ENCODE data around the gene CNTNAP2.

DNA sequence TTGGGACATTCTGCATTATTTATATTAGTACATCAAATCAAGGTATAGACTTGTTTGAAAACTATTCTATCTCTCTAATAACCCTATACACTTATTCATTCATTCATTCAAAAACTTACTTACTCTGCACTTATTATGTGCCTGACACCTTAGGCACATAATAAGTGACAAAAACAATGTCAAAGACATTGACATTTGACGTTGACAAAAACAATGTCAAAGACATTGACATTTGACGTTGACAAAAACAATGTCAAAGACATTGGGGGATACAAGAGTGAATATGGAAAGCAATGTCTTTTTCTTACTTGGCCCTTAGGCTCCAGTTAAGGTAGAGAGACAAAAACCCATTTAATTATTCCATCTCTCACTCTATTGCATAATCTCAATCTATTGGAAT, 116.0 kb downstream of the CNTNAP2 start:
- TF ChIP-seq, protein P1, sequence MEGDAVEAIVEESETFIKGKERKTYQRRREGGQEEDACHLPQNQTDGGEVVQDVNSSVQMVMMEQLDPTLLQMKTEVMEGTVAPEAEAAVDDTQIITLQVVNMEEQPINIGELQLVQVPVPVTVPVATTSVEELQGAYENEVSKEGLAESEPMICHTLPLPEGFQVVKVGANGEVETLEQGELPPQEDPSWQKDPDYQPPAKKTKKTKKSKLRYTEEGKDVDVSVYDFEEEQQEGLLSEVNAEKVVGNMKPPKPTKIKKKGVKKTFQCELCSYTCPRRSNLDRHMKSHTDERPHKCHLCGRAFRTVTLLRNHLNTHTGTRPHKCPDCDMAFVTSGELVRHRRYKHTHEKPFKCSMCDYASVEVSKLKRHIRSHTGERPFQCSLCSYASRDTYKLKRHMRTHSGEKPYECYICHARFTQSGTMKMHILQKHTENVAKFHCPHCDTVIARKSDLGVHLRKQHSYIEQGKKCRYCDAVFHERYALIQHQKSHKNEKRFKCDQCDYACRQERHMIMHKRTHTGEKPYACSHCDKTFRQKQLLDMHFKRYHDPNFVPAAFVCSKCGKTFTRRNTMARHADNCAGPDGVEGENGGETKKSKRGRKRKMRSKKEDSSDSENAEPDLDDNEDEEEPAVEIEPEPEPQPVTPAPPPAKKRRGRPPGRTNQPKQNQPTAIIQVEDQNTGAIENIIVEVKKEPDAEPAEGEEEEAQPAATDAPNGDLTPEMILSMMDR (IDR thresholded peaks at IDR 0.05 in 4 of 5, conservative IDR thresholded peaks at IDR 0.05 in 1 of 5), result no peak
- no peak for TF ChIP-seq POLR2A (IDR thresholded peaks at IDR 0.05)

Measured in gastrocnemius medialis (tissue), 4 donors.